Hematopoietic multipotent progenitor cell (in vitro differentiated cells): ENCODE measurements around the gene CPLX3. TPM values are rescaled to one million over a fixed set of nuclear protein-coding genes. Genes with fewer than 3 reads are reported as not detected.

Experiments used
- DNase-seq, 3 donors: peaks; one replicate each; pipeline ENCODE4 v3.0.0-alpha.2; 2011 to 2015; ENCODE audit warnings: low read depth in 2 of 3, low spot score in 2 of 3
- total RNA-seq: library from RNA; depleted of rRNA; stranded (reverse); fragments of >200 nt; gene quantifications from one replicate; pipeline ENCODE4 v1.2.3, GENCODE V29; 2012

The CPLX3 gene
- total RNA-seq, 1 donor = not detected

DNA sequence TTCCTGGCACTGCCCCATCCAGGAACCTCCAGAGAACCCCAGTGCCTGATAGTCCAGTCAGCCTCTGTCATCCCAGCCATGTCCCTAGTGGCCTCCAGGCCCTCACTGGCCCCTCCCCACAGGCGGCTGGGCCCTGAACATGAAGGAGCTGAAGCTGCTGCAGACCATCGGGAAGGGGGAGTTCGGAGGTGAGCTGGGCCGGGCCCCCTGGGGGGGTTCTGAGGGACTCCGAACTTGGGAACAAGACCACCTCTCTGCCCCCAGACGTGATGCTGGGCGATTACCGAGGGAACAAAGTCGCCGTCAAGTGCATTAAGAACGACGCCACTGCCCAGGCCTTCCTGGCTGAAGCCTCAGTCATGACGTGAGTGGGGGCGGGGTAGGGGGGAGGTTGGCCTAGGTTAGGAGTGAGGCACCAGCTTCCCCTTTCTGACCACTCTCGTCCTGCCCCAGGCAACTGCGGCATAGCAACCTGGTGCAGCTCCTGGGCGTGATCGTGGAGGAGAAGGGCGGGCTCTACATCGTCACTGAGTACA lies 25.8 kb upstream of the CPLX3 start:
- no peak for DNase-seq

DNA sequence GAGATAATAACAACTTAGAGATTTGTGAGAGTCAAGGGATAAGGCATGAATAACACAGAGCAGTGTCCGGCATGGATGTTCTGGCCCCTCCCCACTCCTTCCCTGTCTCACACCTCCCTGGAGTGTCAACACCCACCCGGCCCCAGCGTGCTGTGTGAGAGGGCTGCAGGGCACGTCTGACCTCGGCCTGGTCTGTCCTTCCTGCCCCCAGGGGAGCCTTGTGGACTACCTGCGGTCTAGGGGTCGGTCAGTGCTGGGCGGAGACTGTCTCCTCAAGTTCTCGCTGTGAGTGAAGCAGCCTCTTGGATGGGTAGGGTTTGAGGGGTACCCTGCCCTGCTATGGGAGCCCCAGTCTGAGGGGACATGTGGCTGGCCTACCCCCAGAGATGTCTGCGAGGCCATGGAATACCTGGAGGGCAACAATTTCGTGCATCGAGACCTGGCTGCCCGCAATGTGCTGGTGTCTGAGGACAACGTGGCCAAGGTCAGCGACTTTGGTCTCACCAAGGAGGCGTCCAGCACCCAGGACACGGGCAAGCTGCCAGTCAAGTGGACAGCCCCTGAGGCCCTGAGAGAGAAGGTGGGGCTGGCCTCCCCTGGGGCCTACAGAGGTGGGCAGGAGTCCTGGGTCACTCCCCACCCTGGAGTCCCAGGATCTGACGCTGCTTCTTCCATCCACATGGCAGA lies 25.0 kb upstream of the CPLX3 start:
- DNase-seq = no peak

DNA sequence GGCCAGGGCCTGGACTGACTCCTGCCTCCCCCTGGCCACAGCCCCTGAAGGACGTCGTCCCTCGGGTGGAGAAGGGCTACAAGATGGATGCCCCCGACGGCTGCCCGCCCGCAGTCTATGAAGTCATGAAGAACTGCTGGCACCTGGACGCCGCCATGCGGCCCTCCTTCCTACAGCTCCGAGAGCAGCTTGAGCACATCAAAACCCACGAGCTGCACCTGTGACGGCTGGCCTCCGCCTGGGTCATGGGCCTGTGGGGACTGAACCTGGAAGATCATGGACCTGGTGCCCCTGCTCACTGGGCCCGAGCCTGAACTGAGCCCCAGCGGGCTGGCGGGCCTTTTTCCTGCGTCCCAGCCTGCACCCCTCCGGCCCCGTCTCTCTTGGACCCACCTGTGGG lies 24.1 kb upstream of the CPLX3 start:
- DNase-seq = no peak

DNA sequence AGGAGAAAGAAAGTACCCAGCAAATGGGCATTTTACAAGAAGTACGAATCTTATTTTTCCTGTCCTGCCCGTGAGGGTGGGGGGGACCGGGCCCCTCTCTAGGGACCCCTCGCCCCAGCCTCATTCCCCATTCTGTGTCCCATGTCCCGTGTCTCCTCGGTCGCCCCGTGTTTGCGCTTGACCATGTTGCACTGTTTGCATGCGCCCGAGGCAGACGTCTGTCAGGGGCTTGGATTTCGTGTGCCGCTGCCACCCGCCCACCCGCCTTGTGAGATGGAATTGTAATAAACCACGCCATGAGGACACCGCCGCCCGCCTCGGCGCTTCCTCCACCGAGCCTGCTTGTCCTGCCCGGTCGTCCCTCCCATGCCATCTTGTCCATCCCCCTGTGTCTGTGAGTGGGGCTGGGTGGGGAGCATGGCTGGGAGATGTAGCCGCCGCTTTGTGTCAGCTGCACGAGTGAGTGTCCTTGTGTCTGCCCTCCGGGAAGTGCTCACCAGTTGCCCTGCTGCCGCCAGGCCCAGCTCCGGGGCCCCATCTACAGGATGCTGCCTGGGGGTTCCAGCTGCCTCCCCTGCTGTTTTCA lies 23.5 kb upstream of the CPLX3 start:
- DNase-seq = no peak

DNA sequence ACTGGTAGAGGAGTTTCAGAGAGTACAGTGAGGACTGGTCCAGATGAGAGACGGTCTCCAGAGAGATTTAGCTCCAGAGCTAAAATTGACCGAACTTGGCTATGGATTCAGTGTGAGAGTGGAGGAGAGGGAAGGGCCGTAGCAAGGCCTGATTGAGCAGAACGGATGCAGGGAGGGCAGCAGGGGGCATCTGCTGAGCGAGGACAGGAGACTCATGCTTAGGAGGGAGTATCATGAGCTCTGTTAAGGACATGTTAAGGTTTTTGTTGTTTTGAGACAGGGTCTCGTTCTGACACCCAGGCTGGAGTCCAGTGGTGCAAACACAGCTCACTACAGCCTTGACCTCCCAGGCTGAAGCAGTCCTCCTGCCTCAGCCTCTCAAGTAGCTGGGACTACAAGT lies 21.5 kb upstream of the CPLX3 start:
- DNase-seq = no peak

DNA sequence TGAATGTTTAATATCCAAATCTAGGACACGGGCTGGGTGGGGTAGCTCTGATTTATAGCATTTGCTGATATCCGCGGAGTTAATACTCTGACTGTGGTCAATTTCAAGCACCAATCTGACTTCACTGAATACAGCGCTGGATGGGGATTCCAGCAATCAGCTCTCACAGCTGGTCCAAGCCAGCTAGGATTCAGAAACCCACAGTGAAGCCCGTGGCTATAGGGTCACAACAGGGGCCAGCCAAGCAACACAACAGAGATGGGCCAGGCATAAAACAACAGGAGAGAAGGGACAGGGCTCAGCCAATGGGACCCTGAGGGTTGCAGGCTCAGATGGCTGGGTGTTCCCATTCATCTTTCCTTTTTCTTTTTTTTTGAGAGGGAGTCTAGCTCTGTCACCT lies 19.1 kb upstream of the CPLX3 start:
- no peak for DNase-seq

DNA sequence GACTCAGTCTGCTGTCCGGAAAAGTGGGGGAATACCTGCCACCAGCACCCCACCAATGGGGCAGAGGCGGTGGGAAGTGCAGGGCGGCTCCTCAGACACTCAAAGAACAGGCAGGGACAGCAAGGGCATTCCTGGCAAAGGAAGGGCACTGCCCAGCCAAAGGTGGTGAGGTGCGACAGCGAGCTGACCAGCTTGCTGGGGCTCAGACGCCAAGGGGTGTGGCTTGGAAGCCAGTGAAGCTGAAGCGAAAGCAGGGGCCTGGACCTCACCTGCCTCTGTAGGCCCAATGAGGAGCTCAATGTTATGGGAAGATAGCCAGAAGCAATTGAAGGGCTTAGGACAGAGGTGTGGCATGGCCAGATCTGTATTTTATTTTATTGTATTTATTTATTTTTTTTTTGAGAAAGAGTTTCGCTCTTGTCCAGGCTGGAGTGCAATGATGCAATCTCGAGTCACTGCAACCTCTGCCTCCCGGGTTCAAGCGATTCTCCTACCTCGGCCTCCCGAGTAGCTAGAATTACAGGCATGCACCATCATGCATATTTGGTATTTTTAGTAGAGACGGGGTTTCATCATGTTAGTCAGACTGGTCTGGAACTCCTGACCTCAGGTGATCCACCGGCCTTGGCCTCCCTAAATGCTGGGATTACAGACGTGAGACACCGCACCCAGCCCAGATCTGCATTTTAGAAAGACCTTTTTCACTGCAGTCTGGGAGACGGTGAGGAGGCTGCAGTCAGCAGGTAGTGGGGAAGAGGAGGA lies 18.2 kb upstream of the CPLX3 start:
- DNase-seq = no peak

DNA sequence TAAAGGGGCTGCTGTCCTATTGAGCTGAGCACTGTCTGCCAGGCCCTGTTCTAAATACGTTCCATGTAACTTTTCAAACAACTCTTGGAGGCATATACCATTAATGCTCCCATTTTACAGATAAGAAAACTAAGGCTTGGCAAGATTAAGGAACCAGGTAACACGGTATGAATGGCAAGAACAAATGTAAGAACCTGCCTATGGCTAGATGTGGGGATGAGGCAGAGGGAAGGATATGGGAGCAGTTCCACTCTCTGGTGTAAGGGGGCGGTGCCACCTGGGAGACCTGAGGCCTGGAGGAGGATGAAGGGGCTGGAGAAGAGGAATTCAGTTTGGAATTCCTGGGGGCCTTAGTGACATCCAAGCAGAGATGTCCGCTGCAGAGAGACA lies 17.6 kb upstream of the CPLX3 start:
- no peak for DNase-seq

DNA sequence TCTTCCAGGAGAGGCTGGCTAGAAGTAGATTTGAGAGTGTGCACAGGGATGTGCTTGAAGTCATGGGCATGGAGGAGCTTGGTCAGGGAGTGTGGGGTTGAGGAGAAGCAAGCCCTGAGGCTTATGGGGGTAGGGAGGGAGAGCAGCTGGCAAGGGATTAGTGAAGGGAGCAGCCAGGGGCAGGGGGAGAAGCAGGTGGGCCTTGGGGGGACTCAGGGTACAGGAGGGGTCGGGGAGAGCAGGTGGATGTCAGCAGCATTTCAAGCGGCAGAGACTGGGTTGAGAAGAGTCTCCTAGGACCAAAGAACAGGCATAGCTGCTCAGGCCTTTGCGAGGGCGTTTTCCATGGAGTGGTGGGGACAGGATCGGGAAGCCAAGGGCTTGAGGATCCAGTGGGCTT lies 17.2 kb upstream of the CPLX3 start:
- DNase-seq = no peak

DNA sequence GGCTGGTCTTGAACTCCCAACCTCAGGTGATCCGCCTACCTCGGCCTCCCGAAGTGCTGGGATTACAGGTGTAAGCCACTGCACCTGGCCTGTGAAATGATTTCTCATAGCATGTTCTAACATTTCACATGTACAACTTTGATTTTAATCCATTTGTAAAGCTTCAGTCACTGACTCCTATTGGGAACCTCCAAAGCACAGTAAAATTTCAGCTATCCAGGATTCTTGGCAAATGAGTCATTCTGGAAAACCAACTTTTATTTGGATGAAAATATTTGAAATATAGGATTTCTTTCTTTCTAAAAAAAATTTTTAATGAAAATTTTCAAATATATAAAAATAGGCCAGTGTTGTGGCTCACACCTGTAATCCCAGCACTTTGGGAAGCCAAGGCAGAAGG lies 16.5 kb upstream of the CPLX3 start:
- no peak for DNase-seq

DNA sequence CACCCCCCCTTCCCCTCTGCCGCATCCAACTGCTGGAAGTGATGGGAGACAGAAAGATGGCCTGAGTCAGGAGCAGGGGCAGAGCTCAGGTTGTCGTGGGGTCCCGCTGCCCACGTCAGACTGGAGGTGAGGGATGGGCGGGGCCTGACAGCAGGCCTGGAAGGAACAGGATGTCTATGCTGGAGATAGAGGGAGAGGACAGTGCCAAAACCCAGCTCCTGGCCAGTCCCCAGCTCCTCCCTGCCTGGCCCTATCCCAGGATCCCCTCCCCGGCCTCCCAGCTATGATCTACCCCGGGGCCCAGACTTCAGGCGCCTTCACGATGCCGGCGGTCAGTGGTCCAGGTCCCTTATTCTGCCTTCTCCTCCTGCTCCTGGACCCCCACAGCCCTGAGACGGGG lies 13.9 kb upstream of the CPLX3 start, which contains the start of gene LMAN1L:
TSS of gene LMAN1L (plus strand) at position 303 of the 400 bp plus-strand sequence. CDS start at position 323, 20 bp downstream.
- no peak for DNase-seq

DNA sequence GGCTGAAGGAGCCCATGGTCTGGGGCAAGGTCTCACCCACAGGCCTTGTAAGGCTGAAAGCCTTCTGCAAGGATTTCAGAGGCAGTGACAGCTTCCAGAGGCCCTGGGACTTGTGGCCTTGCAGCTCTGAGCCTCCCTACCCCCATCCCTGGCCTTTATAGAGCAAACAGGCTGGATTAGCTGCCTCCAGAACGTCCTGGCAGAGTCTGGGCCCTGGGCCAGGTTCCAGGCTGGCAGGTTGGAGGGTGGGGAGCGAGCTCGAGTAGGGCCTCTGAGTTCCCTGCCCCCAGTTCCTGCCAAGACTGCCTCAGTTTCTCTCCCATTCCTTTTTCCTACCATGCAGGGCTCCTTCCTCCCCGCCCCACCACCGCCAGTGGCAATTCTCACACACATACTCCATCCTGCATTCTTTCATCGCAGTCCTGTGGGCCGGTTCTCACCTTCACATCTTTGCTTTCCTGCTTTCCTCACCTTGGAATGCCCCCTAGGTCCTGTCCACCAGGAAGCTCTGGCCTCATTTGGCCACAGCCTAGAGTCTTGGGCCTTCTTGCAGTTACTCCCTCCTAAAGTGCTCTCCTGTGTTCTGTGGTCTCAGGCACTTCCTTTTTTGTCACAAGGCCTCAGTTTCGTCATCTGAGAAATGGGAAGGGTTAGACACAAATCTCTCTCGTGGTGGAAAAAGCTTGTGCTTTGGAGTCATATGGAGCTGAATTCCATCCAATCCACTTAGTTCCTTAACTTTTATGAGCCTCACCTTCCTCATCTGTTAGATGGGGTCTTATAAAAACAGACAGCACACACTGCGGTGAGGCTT lies 11.1 kb upstream of the CPLX3 start:
- no peak for DNase-seq

DNA sequence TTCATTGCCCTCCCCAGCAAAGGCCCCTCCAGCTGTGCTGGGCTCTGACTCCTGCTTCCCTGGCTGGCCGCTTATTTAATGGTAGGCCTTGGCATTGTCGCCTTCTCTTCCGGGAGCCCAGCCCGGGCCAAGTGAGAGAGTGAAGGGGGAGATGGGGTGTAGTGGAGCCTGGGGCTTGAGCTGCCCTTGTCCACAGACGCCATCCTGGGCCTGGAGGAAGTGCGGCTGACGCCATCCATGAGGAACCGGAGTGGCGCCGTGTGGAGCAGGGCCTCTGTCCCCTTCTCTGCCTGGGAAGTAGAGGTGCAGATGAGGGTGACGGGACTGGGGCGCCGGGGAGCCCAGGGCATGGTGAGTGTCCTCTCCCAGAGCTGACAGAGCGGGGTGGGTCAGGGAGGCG lies 10.5 kb upstream of the CPLX3 start:
- no peak for DNase-seq

DNA sequence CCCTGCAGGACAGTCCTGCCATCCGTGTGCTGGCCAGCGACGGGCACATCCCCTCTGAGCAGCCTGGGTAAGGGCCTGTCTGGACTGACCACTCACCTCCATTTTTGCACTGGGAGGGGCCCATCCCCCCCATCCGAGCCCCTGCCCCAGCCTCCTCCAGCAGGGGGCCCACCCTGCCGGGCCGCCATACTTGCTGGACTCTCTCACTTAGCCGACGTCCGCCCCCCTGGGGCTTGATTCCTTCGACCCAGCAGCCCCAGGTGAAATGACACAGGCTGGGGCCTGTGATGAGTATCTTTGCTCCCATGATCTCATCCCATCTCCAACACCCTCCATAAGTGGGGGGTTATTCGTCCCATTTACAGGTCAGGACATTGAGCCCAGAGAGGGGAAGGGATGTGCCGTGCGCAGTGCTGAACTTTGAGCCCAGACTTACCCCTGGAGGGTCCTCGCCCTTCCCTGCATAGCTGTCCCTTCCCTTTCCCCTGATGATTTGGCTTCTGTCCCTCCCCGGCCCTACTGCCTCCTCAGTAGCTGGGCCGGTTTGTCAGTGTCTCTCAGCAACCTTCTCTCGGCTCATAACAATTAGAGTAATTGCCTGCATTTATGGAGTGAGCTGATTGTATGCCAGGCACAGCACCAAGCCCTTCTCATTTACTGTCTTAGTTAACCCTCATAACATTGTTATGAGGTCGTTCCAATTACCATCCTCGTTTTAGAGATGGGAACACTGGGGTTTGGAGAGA lies 9.6 kb upstream of the CPLX3 start:
- DNase-seq = no peak

DNA sequence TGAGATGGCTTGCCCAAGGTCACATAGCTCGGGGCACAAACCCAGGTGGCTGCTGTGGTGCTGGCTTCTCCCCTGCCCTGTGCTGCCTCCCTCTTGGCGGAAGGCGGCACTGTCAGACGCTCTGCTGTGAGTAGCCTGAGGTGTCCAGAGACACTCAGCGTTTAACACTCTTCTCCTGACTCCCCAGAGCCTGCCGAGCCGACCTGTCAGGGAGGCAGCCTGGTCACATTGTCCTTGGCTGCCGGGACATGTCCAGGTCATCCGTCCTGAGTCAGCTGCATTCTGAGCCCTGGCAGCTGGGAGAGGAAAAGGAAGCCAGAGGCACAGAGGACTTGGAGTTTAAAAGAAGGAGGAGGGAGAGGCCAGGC lies 9.1 kb upstream of the CPLX3 start:
- no peak for DNase-seq

DNA sequence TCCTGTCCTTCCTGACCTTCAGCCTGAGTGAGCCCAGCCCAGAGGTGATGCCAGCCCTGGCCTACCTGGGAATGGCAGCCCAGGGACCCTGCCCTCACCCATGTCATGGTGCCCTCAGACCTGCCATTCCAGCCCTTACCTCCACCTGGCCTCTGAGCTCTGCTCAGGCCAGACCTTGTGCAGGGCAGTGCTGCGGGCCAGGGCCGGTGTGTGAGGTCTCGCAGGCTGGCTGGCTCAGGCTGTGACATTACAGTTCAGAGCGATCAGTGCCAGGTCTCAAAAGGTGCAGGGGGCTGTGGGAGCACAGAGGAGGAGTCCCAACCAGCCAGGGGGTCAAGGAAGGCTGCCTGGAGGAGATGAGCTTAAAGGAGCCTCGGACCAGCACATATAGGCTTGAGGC lies 6.4 kb upstream of the CPLX3 start:
- DNase-seq = no peak

DNA sequence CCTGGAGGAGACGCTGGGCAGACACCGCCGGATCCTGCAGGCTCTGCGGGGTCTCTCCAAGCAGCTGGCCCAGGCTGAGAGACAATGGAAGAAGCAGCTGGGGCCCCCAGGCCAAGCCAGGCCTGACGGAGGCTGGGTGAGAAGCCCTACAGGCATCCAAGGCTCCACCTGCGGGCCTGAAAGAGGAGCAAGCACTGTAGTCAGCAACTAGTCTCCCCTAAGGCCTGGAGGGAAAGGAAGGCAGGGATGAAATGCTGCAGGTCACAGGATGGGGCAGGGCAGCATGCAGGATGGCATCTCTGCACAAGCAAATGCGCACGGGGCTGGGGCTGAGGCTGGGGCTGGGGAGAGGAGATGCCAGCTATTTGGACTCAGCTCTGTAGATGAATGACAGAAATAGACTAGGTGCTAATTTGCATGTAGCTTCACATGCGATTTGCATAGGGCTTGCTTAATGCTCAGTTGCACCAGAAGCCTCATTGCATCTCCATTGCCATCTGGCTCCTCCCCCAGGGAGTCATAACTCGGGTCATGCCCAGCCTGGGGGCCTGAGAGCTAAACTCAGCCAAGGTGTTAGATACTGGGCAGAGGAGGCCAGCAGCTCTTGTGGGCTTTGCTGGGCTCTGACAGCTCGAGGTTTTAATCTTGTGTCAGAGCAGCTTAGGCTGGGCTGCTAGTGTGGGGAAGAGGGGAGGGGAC lies 5.2 kb upstream of the CPLX3 start:
- no peak for DNase-seq

DNA sequence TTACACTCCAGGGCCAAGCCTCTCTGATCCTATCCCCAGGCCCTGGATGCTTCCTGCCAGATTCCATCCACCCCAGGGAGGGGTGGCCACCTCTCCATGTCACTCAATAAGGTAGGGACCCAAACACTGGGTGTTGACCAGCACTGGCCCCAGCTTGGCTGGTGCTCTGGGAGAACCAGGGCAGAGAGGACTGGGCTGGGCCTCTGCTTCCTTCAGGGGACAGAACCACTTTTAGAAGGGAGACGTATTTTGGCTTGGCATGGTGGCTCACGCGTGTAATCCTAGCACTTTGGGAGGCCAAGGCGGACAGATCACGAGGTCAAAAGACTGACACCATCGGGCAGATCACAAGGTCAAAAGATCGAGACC lies 4.7 kb upstream of the CPLX3 start:
- no peak for DNase-seq

DNA sequence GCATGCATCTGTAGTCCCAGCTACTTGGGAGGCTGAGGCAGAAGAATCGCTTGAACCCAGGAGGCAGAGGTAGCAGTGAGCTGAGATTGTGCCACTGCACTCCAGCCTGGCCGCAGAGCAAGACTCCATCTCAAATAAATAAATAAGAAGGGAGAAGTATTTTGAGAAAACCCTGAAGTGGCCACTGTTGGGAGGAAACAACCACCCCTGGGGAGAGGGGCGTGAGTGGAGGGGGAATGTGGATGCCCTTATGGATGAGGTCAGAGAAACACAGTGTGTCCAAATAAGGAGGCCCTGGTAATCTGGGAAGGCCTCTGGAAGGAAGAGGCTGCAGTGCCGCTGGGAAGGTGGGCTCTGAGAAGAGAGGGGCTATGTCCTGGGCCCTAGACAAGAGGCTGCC lies 4.2 kb upstream of the CPLX3 start:
- DNase-seq = no peak

DNA sequence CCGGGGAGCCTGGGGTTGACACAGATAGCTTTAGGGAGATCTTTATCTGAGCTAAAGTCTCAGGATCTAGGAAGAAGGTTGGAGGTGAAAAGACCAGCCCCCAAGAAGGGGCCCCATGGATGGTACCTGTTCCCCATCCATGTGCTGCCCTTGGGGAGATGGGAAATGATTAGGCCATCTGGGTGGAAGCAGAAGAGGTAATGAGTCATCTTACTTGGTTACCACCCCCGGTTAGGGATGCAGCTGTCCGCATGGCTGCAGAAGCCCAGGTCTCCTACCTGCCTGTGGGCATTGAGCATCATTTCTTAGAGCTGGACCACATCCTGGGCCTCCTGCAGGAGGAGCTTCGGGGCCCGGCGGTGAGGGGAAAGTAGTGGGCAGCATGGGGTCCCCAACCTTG lies 3.1 kb upstream of the CPLX3 start:
- no peak for DNase-seq
